Caco-2 (cell line): ENCODE results near the gene HM13. TPM values are rescaled to one million over a fixed set of nuclear protein-coding genes. Genes with fewer than 3 reads are reported as not detected.

ENCODE experiments used
- BruUV-seq: library from RNA; stranded (reverse); fragments of 400-500 nt; replicated peaks from 2 replicates; lab custom pipeline; 2021; lab: Mats Ljungman, UMichigan
- CTCF ChIA-PET: fragments of 300-600 bp; sonication (Branson Sonifier 250); formaldehyde crosslinking; loops from one replicate; lab custom pipeline; 2022; ENCODE audit warnings: antibody characterized with exemption; lab: Charles Lee
- POLR2A ChIA-PET: fragments of 300-600 bp; sonication (Branson Sonifier 250); formaldehyde crosslinking; loops from one replicate; lab custom pipeline; 2022; ENCODE audit warnings: antibody characterized with exemption; lab: Charles Lee
- DNase-seq, 2 experiments: peaks; one replicate each; pipeline versions ENCODE4 v3.0.0 to v3.0.0-alpha.2; 2020 to 2022
- H3K27me3 ChIP-seq: replicated peaks from 2 replicates; pipeline ENCODE4 v1.6.0; 2011; ENCODE audit warnings: low read length; ENCODE audit not compliant: control insufficient read depth, insufficient read depth
- H3K36me3 ChIP-seq: 2 replicates; pipeline ENCODE4 v1.5.1; 2011; ENCODE audit warnings: low read length; ENCODE audit not compliant: control insufficient read depth, insufficient read depth
- H3K4me1 ChIP-seq: fragments of 250-450 bp; sonication (Bioruptor Pico); 2 replicates; pipeline ENCODE4 v1.5.1; 2020; ENCODE audit warnings: mild to moderate bottlenecking
- H3K4me3 ChIP-seq: 2 replicates; pipeline ENCODE4 v1.5.1; 2011; ENCODE audit warnings: low read depth, mild to moderate bottlenecking, control low read depth, low read length
- H3K9me3 ChIP-seq: fragments of 250-450 bp; sonication (Bioruptor Pico); 2 replicates; pipeline ENCODE4 v1.5.1; 2020; ENCODE audit warnings: mild to moderate bottlenecking, moderate library complexity
- H3K27ac Mint-ChIP-seq: one replicate; pipeline ENCODE4 v1.8.0; 2022; ENCODE audit warnings: mixed read lengths; ENCODE audit not compliant: unreplicated experiment
- H3K27me3 Mint-ChIP-seq: one replicate; pipeline ENCODE4 v1.8.0; 2022; ENCODE audit warnings: mixed read lengths; ENCODE audit not compliant: insufficient read depth, unreplicated experiment
- H3K36me3 Mint-ChIP-seq: one replicate; pipeline ENCODE4 v1.8.0; 2022; ENCODE audit warnings: mild to moderate bottlenecking, mixed read lengths; ENCODE audit not compliant: insufficient read depth, unreplicated experiment
- H3K4me1 Mint-ChIP-seq: one replicate; pipeline ENCODE4 v1.8.0; 2022; ENCODE audit warnings: low read depth, mixed read lengths; ENCODE audit not compliant: unreplicated experiment
- H3K4me3 Mint-ChIP-seq: one replicate; pipeline ENCODE4 v1.8.0; 2022; ENCODE audit warnings: mild to moderate bottlenecking, moderate library complexity, mixed read lengths; ENCODE audit not compliant: unreplicated experiment
- H3K9me3 Mint-ChIP-seq: one replicate; pipeline ENCODE4 v1.8.0; 2022; ENCODE audit warnings: mixed read lengths; ENCODE audit not compliant: unreplicated experiment
- intact Hi-C: fragments of 100-400 bp; cut with micrococcal nuclease; formaldehyde crosslinking; loops from one replicate; pipeline ENCODE4 v1.10.0; 2022; ENCODE audit not compliant: unreplicated experiment
- total RNA-seq: library from RNA; stranded (reverse); gene quantifications from 2 replicates; pipeline ENCODE4 v1.2.3, GENCODE V29; 2022
- TF ChIP-seq, protein P1 (sequence below), 2 experiments: fragments of 200-600 bp in 1 of 2; IDR thresholded peaks; 1 replicate in 1 of 2; 2 replicates in 1 of 2; pipeline versions ENCODE4 v1.5.1 to v1.8.0; 2011 to 2022; ENCODE audit warnings: antibody characterized with exemption in 1 of 2, control low read depth in 1 of 2, inconsistent platforms in 1 of 2, low read depth in 1 of 2, low read length in 1 of 2, mild to moderate bottlenecking in 1 of 2, moderate library complexity in 1 of 2; ENCODE audit not compliant: insufficient read depth in 1 of 2, severe bottlenecking in 1 of 2, unreplicated experiment in 1 of 2

HM13 gene
- total RNA-seq, 1 experiment from 2014 or later: 443 TPM

DNA sequence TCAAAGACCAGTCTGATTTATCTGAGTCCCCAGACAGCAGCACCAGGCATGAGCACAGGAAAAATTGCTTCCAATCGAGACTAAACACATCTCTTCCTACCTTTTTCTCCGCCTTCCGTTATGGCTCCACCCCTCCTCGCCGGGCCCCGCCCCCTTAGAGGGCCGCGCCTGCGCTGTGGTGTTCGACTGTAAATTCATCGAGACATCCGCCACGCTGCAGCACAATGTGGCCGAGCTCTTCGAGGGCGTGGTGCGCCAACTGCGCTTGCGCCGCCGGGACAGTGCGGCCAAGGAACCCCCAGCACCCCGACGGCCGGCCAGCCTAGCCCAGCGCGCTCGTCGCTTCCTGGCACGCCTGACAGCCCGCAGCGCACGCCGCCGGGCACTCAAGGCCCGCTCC is 30.2 kb upstream of the HM13 start:
- Histone ChIP-seq H3K36me3 (no peaks in the 10 kb centered on the region), H3K4me1 (no peaks in the 10 kb centered on the region), H3K4me3 (no peak overlapping the region), H3K27me3 (no peaks in the 10 kb centered on the region), H3K9me3 (no peaks in the 10 kb centered on the region)
- no peak overlapping the region for H3K4me3 Mint-ChIP-seq
- no peaks in the 10 kb centered on the region for H3K4me1 Mint-ChIP-seq
- no peak overlapping the region for H3K27ac Mint-ChIP-seq
- ChIA-PET CTCF (no interaction called here), POLR2A (no interaction called here)
- no TSS peak for BruUV-seq
- no peak for DNase-seq
- H3K36me3 Mint-ChIP-seq: no peaks in the 10 kb centered on the region
- no peaks in the 10 kb centered on the region for H3K9me3 Mint-ChIP-seq
- TF ChIP-seq, protein P1, sequence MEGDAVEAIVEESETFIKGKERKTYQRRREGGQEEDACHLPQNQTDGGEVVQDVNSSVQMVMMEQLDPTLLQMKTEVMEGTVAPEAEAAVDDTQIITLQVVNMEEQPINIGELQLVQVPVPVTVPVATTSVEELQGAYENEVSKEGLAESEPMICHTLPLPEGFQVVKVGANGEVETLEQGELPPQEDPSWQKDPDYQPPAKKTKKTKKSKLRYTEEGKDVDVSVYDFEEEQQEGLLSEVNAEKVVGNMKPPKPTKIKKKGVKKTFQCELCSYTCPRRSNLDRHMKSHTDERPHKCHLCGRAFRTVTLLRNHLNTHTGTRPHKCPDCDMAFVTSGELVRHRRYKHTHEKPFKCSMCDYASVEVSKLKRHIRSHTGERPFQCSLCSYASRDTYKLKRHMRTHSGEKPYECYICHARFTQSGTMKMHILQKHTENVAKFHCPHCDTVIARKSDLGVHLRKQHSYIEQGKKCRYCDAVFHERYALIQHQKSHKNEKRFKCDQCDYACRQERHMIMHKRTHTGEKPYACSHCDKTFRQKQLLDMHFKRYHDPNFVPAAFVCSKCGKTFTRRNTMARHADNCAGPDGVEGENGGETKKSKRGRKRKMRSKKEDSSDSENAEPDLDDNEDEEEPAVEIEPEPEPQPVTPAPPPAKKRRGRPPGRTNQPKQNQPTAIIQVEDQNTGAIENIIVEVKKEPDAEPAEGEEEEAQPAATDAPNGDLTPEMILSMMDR (IDR thresholded peaks at IDR 0.05; ENCODE audit: insufficient read depth in 1 of 2, low read depth in 1 of 2, low read length in 1 of 2, severe bottlenecking in 1 of 2, unreplicated experiment in 1 of 2): no peak
- intact Hi-C loops: no loop called here
- H3K27me3 Mint-ChIP-seq: peaks cover 26% of the 10 kb centered on the region

GRCh38 chr20:31485450-31486339 is 28.5 kb upstream of the HM13 start:
- Mint-ChIP-seq H3K27ac (no peak overlapping the region), H3K9me3 (no peaks in the 10 kb centered on the region), H3K36me3 (no peaks in the 10 kb centered on the region), H3K27me3 (peaks cover 26% of the 10 kb centered on the region), H3K4me1 (no peaks in the 10 kb centered on the region), H3K4me3 (no peak overlapping the region)
- H3K36me3 ChIP-seq: no peaks in the 10 kb centered on the region
- intact Hi-C loops: no loop called here
- no peaks in the 10 kb centered on the region for H3K4me1 ChIP-seq
- CTCF ChIA-PET: interaction anchor here (3.3 kb wide), 1 partner anchor 17 kb away, joined by 19 read pairs; no protein-coding TSS in a partner anchor
- DNase-seq: no peak
- H3K27me3 ChIP-seq: no peaks in the 10 kb centered on the region
- TF ChIP-seq, protein P1 (IDR thresholded peaks at IDR 0.05; ENCODE audit: insufficient read depth in 1 of 2, low read depth in 1 of 2, low read length in 1 of 2, severe bottlenecking in 1 of 2, unreplicated experiment in 1 of 2): no peak
- no peaks in the 10 kb centered on the region for H3K9me3 ChIP-seq
- no TSS peak for BruUV-seq
- POLR2A ChIA-PET: interaction anchor here (0.6 kb wide), 1 partner anchor 23 kb away, joined by 3 read pairs; no protein-coding TSS in a partner anchor
- no peak overlapping the region for H3K4me3 ChIP-seq

GRCh38 chr20:31488115-31488514 is 26.1 kb upstream of the HM13 start:
- no peaks in the 10 kb centered on the region for H3K9me3 Mint-ChIP-seq
- DNase-seq: no peak
- H3K27me3 ChIP-seq: no peaks in the 10 kb centered on the region

More at GRCh38 chr20:31488115-31488514, 26.1 kb upstream of the HM13 start:
- no peaks in the 10 kb centered on the region for H3K36me3 ChIP-seq
- TF ChIP-seq, protein P1 (IDR thresholded peaks at IDR 0.05; ENCODE audit: insufficient read depth in 1 of 2, low read depth in 1 of 2, low read length in 1 of 2, severe bottlenecking in 1 of 2, unreplicated experiment in 1 of 2): no peak
- Mint-ChIP-seq H3K4me3 (no peak overlapping the region), H3K27ac (no peak overlapping the region), H3K27me3 (peaks cover 19% of the 10 kb centered on the region), H3K36me3 (no peaks in the 10 kb centered on the region), H3K4me1 (no peaks in the 10 kb centered on the region)
- intact Hi-C loops: no loop called here
- no TSS peak for BruUV-seq
- no peaks in the 10 kb centered on the region for H3K4me1 ChIP-seq
- no peaks in the 10 kb centered on the region for H3K9me3 ChIP-seq
- ChIA-PET POLR2A (no interaction called here), CTCF (interaction anchor here (3.3 kb wide), 1 partner anchor 14 kb away, joined by 19 read pairs; no protein-coding TSS in a partner anchor)
- no peak overlapping the region for H3K4me3 ChIP-seq
